IMR-90 (cell line): Measurements from ENCODE around the gene MLH3. TPM values are rescaled to one million over a fixed set of nuclear protein-coding genes. Genes with fewer than 3 reads are reported as not detected.

Source experiments
- ATAC-seq: fragments of 200-7000 bp; cut with Tn5 transposase; 2 replicates; pipeline ENCODE4 v1.9.1; 2020; ENCODE audit warnings: low read depth, mild to moderate bottlenecking, moderate library complexity
- BruUV-seq: library from RNA; stranded (reverse); fragments of 400-500 nt; replicated peaks from 2 replicates; lab custom pipeline; 2021; lab: Mats Ljungman, UMichigan
- CTCF ChIA-PET: fragments of 300-600 bp; formaldehyde crosslinking; extraction: SDS; loops from one replicate; lab custom pipeline; 2021; ENCODE audit warnings: antibody characterized with exemption; lab: Yijun Ruan, JAX
- POLR2A ChIA-PET: fragments of 300-600 bp; sonication (Branson Sonifier 250); formaldehyde crosslinking; loops from one replicate; lab custom pipeline; 2022; ENCODE audit warnings: antibody characterized with exemption; ENCODE audit not compliant: unreplicated experiment; lab: Charles Lee
- DNase-seq: peaks from one replicate; pipeline ENCODE4 v3.0.0; 2013
- H2AFZ ChIP-seq: replicated peaks from 2 replicates; pipeline ENCODE3; 2013; ENCODE audit warnings: low read length, mild to moderate bottlenecking; ENCODE audit not compliant: poor library complexity
- H2AK5ac ChIP-seq: 2 replicates; pipeline ENCODE4 v1.6.1; 2013; ENCODE audit warnings: low read depth, low read length, inconsistent platforms
- H2AK9ac ChIP-seq: replicated peaks from 2 replicates; pipeline ENCODE3; 2013; ENCODE audit warnings: mild to moderate bottlenecking, low read depth, low read length, moderate library complexity; ENCODE audit not compliant: poor library complexity
- H2BK120ac ChIP-seq: 2 replicates; pipeline ENCODE4 v1.6.1; 2013; ENCODE audit warnings: low read depth, low read length, inconsistent platforms
- H2BK15ac ChIP-seq: 3 replicates; pipeline ENCODE4 v1.6.1; 2013; ENCODE audit warnings: low read depth, low read length, inconsistent platforms
- H2BK20ac ChIP-seq: 2 replicates; pipeline ENCODE4 v1.6.1; 2013; ENCODE audit warnings: low read depth, mild to moderate bottlenecking, inconsistent platforms, low read length, moderate library complexity
- H2BK5ac ChIP-seq: 2 replicates; pipeline ENCODE4 v1.6.1; 2013; ENCODE audit warnings: mild to moderate bottlenecking, low read depth, low read length, inconsistent platforms; ENCODE audit not compliant: poor library complexity, severe bottlenecking
- H3K14ac ChIP-seq: replicated peaks from 2 replicates; pipeline ENCODE4 v1.6.1; 2013; ENCODE audit warnings: low read depth, low read length, inconsistent platforms
- H3K18ac ChIP-seq: 2 replicates; pipeline ENCODE4 v1.6.1; 2013; ENCODE audit warnings: low read depth, low read length, control low read depth
- H3K23ac ChIP-seq: 2 replicates; pipeline ENCODE4 v1.6.1; 2013; ENCODE audit warnings: low read depth, low read length, inconsistent platforms
- H3K27ac ChIP-seq: 2 replicates; pipeline ENCODE4 v1.5.1; 2013; ENCODE audit warnings: mild to moderate bottlenecking, control low read depth, low read length; ENCODE audit not compliant: insufficient read depth
- H3K27me3 ChIP-seq: 2 replicates; pipeline ENCODE4 v1.6.1; 2013; ENCODE audit warnings: low read length; ENCODE audit not compliant: control insufficient read depth, insufficient read depth
- H3K36me3 ChIP-seq: 2 replicates; pipeline ENCODE4 v1.6.1; 2013; ENCODE audit warnings: low read length, mixed read lengths; ENCODE audit not compliant: control insufficient read depth, insufficient read depth
- H3K4ac ChIP-seq: 2 replicates; pipeline ENCODE4 v1.6.1; 2013; ENCODE audit warnings: low read depth, low read length, inconsistent platforms
- H3K4me1 ChIP-seq: 2 replicates; pipeline ENCODE4 v1.6.1; 2013; ENCODE audit warnings: low read length, mixed read lengths; ENCODE audit not compliant: control insufficient read depth, insufficient read depth
- H3K4me2 ChIP-seq: 2 replicates; pipeline ENCODE4 v1.6.1; 2013; ENCODE audit warnings: low read depth, mild to moderate bottlenecking, control low read depth, low read length, moderate library complexity
- H3K4me3 ChIP-seq: 2 replicates; pipeline ENCODE4 v1.5.1; 2013; ENCODE audit warnings: low read depth, mild to moderate bottlenecking, control low read depth, low read length, moderate library complexity; ENCODE audit not compliant: insufficient read depth
- H3K56ac ChIP-seq: 2 replicates; pipeline ENCODE4 v1.6.1; 2013; ENCODE audit warnings: low read length, inconsistent platforms; ENCODE audit not compliant: insufficient read depth; ENCODE audit errors: extremely low read depth
- H3K79me1 ChIP-seq, 2 experiments: 2 replicates each; pipeline ENCODE4 v1.6.1; 2013; ENCODE audit warnings: low read length in 2 of 2, inconsistent platforms in 1 of 2, low read depth in 1 of 2
- H3K9ac ChIP-seq: 2 replicates; pipeline ENCODE4 v1.6.1; 2013; ENCODE audit warnings: low read depth, low read length, control low read depth
- H3K9me1 ChIP-seq: 2 replicates; pipeline ENCODE4 v1.6.1; 2013; ENCODE audit warnings: low read length, inconsistent platforms; ENCODE audit not compliant: insufficient read depth
- H3K9me3 ChIP-seq: 2 replicates; pipeline ENCODE4 v1.6.1; 2013; ENCODE audit warnings: low read length; ENCODE audit not compliant: control insufficient read depth, insufficient read depth
- H4K20me1 ChIP-seq: 2 replicates; pipeline ENCODE4 v1.6.1; 2013; ENCODE audit warnings: low read length, inconsistent platforms; ENCODE audit not compliant: insufficient read depth
- H4K5ac ChIP-seq: 2 replicates; pipeline ENCODE4 v1.6.1; 2013; ENCODE audit warnings: mild to moderate bottlenecking, low read depth, low read length, control low read depth
- H4K8ac ChIP-seq, 2 experiments: 2 replicates each; pipeline ENCODE4 v1.6.1; 2013; ENCODE audit warnings: low read depth in 2 of 2, low read length in 2 of 2, control low read depth in 1 of 2, inconsistent platforms in 1 of 2
- H4K91ac ChIP-seq: 2 replicates; pipeline ENCODE4 v1.6.1; 2013; ENCODE audit warnings: low read depth, low read length, inconsistent platforms; ENCODE audit not compliant: insufficient read depth
- WGBS, 2 experiments: methylation state at CpG; one replicate each; pipeline versions ENCODE4 v1.1.5 to v1.1.7; 2013; ENCODE audit warnings: missing lambda C conversion rate in 2 of 2; ENCODE audit not compliant: insufficient read length in 1 of 2; ENCODE audit errors: extremely low coverage in 2 of 2; 5-methylcytosine and 5-hydroxymethylcytosine counted together
- dilution Hi-C: fragments of 300-500 bp; cut with HindIII; formaldehyde crosslinking; loops from one replicate; pipeline ENCODE4 v1.14.3; 2018; ENCODE audit warnings: low sequenced_read_pairs; ENCODE audit not compliant: unreplicated experiment
- in situ Hi-C: fragments of 300-500 bp; cut with MboI; formaldehyde crosslinking; loops from 3 replicates; pipeline ENCODE4 v1.14.3; 2019; ENCODE audit warnings: low sequenced_read_pairs, inconsistent platforms, mixed read lengths
- intact Hi-C: fragments of 100-400 bp; cut with micrococcal nuclease; formaldehyde crosslinking; loops from 2 replicates; pipeline ENCODE4 v1.10.0; 2022
- microRNA-seq, 2 experiments: library from miRNA; stranded (forward) in 1 of 2; unstranded in 1 of 2; fragments of 10-50 nt in 1 of 2; fragments of <30 nt in 1 of 2; gene quantifications in 1 of 2; microRNA quantifications in 1 of 2; one replicate each; pipeline versions ENCODE3 to v1.1.0; 2013 to 2020; ENCODE audit not compliant: insufficient read depth in 1 of 2, insufficient read length in 1 of 2, unreplicated experiment in 1 of 2
- polyA plus RNA-seq, 3 experiments: library from polyadenylated mRNA; depleted of rRNA; stranded (reverse); fragments of >200 nt; gene quantifications; 2 replicates each; pipeline ENCODE4 v1.2.3, GENCODE V29; 2012; ENCODE audit warnings: low replicate concordance in 1 of 3
- small RNA-seq, 5 experiments: library from RNA; depleted of rRNA; stranded (forward); fragments of <200 nt; gene quantifications; one replicate each; pipeline ENCODE3, GENCODE V24; 2012
- total RNA-seq: library from RNA; depleted of rRNA; stranded (reverse); fragments of >200 nt; gene quantifications from 2 replicates; pipeline ENCODE4 v1.2.3, GENCODE V29; 2012; rRNA removed
- TF ChIP-seq, protein P1 (sequence below): conservative IDR thresholded peaks from 2 replicates; pipeline ENCODE4 v1.5.1; 2012; ENCODE audit warnings: mild to moderate bottlenecking, low read depth, low read length, improper control_type of control experiment

Gene MLH3
- total and polyA plus RNA-seq, 2 of the 4 experiments (the other 2 are of a cell fraction): 5.6 to 14.7 TPM

DNA sequence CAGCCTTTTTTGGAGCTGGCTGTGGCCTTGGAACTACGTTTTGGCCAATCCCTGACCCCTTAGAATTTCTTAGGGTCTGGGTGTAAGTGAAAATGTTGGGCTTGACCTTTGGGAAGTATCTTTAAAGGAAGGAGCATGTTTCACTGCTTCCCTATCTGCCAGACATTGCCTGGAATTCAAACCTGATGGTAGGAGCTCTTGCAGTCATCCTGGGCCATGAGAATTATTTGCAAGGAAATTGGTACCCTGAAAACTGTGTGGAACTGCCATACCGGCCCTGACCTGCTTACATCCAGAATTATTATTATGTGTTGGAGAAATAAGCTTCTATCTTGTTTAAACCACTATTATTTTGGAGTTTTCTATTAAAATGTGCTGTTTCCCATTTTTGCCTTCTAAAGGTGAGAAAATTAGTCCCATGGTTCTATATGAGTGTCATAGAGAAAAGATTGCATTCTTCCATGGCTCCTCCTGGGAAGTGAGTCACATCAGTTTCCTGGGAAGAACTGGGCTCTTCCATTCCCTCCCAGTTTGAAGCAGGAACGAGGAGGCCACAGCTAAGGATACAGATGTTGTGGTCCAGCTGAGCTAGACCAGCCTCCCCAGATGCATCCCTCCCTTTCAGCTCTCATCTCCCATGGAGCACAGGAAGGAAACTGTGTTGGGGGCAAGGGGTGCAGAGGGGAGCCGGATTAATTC lies 86.3 kb downstream of the MLH3 start:
- peaks cover 3% of the 10 kb centered on the region; the same call in 1 of the 2 replicates for H3K9me1 ChIP-seq
- H2AK9ac ChIP-seq: peak overlapping the region; percentile 44
- WGBS, 2 experiments: 60% methylated on average over 1 of the region's 4 CpGs; no CpG with 5 or more reads in 1 of the 2 experiments
- no peaks in the 10 kb centered on the region for H3K4me1 ChIP-seq
- TF ChIP-seq, protein P1, sequence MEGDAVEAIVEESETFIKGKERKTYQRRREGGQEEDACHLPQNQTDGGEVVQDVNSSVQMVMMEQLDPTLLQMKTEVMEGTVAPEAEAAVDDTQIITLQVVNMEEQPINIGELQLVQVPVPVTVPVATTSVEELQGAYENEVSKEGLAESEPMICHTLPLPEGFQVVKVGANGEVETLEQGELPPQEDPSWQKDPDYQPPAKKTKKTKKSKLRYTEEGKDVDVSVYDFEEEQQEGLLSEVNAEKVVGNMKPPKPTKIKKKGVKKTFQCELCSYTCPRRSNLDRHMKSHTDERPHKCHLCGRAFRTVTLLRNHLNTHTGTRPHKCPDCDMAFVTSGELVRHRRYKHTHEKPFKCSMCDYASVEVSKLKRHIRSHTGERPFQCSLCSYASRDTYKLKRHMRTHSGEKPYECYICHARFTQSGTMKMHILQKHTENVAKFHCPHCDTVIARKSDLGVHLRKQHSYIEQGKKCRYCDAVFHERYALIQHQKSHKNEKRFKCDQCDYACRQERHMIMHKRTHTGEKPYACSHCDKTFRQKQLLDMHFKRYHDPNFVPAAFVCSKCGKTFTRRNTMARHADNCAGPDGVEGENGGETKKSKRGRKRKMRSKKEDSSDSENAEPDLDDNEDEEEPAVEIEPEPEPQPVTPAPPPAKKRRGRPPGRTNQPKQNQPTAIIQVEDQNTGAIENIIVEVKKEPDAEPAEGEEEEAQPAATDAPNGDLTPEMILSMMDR: no peak
- peak overlapping the region; percentile 68; the same call in 2 of the 3 replicates for H2BK15ac ChIP-seq
- H2BK5ac ChIP-seq: no peak overlapping the region
- H3K36me3 ChIP-seq: no peaks in the 10 kb centered on the region
- no peak overlapping the region for H3K18ac ChIP-seq
- no TSS peak for BruUV-seq
- H2BK20ac ChIP-seq: no peak overlapping the region
- ATAC-seq (no peak), DNase-seq (peak; percentile 40)
- H3K56ac ChIP-seq: no peak overlapping the region
- no peaks in the 10 kb centered on the region for H3K9me3 ChIP-seq
- no peak overlapping the region for H3K23ac ChIP-seq
- CTCF ChIA-PET: interaction anchor here (0.6 kb wide), 1 partner anchor 81 kb away, joined by 3 read pairs; no protein-coding TSS in a partner anchor
- peak overlapping the region in 1 of 2 experiments; percentile 43; a peak in 1 of 4 replicates for H4K8ac ChIP-seq
- intact Hi-C loops (no loop called here), dilution Hi-C loops (no loop called here), in situ Hi-C loops (no loop called here)
- H2BK120ac ChIP-seq: no peak overlapping the region
- H4K91ac ChIP-seq: no peak overlapping the region
- no peaks in the 10 kb centered on the region for H4K20me1 ChIP-seq
- H3K4ac ChIP-seq: no peak overlapping the region
- no peaks in the 10 kb centered on the region for H3K79me1 ChIP-seq
- POLR2A ChIA-PET: interaction anchor here (0.5 kb wide), 1 partner anchor 14 kb away, joined by 3 read pairs; no protein-coding TSS in a partner anchor
- H3K14ac ChIP-seq: no peak overlapping the region
- no peak overlapping the region for H2AK5ac ChIP-seq
- no peak overlapping the region for H3K4me3 ChIP-seq
- H3K4me2 ChIP-seq: no peak overlapping the region
- peaks cover 27% of the 10 kb centered on the region for H3K27me3 ChIP-seq
- H2AFZ ChIP-seq: peak overlapping the region; percentile 70
- no peak overlapping the region for H3K9ac ChIP-seq
- no peak overlapping the region for H3K27ac ChIP-seq
- H4K5ac ChIP-seq: no peak overlapping the region

Small RNA genes within 50 kb of the gene (microRNA-seq; reads per million reads assigned to microRNA genes)
- not detected for gene RNU6-689P (ENCODE audit: insufficient read depth, insufficient read length)

Small RNA genes within 50 kb of the gene (small RNA-seq; reads per million reads assigned to genes)
- 0 to 0.60 (median 0) reads per million in 5 experiments for gene RNU6-689P

Other genes with a start within 250 kb of the MLH3 start
- gene PROX2, start 175.3 kb downstream of the MLH3 start, total RNA-seq: not detected in 2 replicates
- not detected in 2 replicates for gene PROX2, start 175.3 kb downstream of the MLH3 start, polyA plus RNA-seq (2012; rRNA removed)
- gene DLST, start 169.6 kb downstream of the MLH3 start, total RNA-seq: 58.6 and 63.0 TPM in 2 replicates
- gene DLST, start 169.6 kb downstream of the MLH3 start, polyA plus RNA-seq (2012; rRNA removed): 119 and 132 TPM in 2 replicates
- 0.72 and 1.1 TPM in 2 replicates for gene RPS6KL1, start 128.2 kb downstream of the MLH3 start, total RNA-seq
- 1.2 and 1.7 TPM in 2 replicates for gene RPS6KL1, start 128.2 kb downstream of the MLH3 start, polyA plus RNA-seq (2012; rRNA removed)
- 0.28 and 0.36 TPM in 2 replicates for gene PGF, start 95.9 kb downstream of the MLH3 start, total RNA-seq
- 0.39 and 0.42 TPM in 2 replicates for gene PGF, start 95.9 kb downstream of the MLH3 start, polyA plus RNA-seq (2012; rRNA removed)
- 69.4 and 70.1 TPM in 2 replicates for gene EIF2B2, start 48.5 kb downstream of the MLH3 start, total RNA-seq
- 63.6 and 73.9 TPM in 2 replicates for gene EIF2B2, start 48.5 kb downstream of the MLH3 start, polyA plus RNA-seq (2012; rRNA removed)
- 4.1 and 6.9 TPM in 2 replicates for gene ACYP1, start 12.6 kb upstream of the MLH3 start, total RNA-seq
- 17.4 and 24.0 TPM in 2 replicates for gene ACYP1, start 12.6 kb upstream of the MLH3 start, polyA plus RNA-seq (2012; rRNA removed)
- gene ZC2HC1C, start 18.2 kb upstream of the MLH3 start, total RNA-seq: 0.28 and 0.54 TPM in 2 replicates
- 0.15 and 0.36 TPM in 2 replicates for gene ZC2HC1C, start 18.2 kb upstream of the MLH3 start, polyA plus RNA-seq (2012; rRNA removed)
- gene NEK9, start 75.6 kb upstream of the MLH3 start, total RNA-seq: 22.9 and 31.4 TPM in 2 replicates
- 18.8 and 23.2 TPM in 2 replicates for gene NEK9, start 75.6 kb upstream of the MLH3 start, polyA plus RNA-seq (2012; rRNA removed)
- gene TMED10, start 125.1 kb upstream of the MLH3 start, total RNA-seq: 327 and 441 TPM in 2 replicates
- 244 and 254 TPM in 2 replicates for gene TMED10, start 125.1 kb upstream of the MLH3 start, polyA plus RNA-seq (2012; rRNA removed)
- gene FOS, start 227.4 kb upstream of the MLH3 start, total RNA-seq: 53.6 and 86.7 TPM in 2 replicates
- 171 and 406 TPM in 2 replicates for gene FOS, start 227.4 kb upstream of the MLH3 start, polyA plus RNA-seq (2012; rRNA removed)